Caki2 (cell line): ENCODE data around the gene ARAF. TPM values are rescaled to one million over a fixed set of nuclear protein-coding genes. Genes with fewer than 3 reads are reported as not detected.
"Not testable (repeated sequence)": the region's sequence is repeated elsewhere in the genome, so short reads cannot be mapped to it uniquely, and the experiment has no call there.

ENCODE experiments used
- DNase-seq: peaks from one replicate; pipeline ENCODE4 v3.0.0-alpha.2; 2015; ENCODE audit warnings: low read depth
- in situ Hi-C: cut with HindIII; loops from 2 replicates; pipeline ENCODE4 v1.10.0; 2016; ENCODE audit warnings: low sequenced_read_pairs, low pct_unique_long_range_greater_than_20kb, mixed read lengths
- total RNA-seq: library from RNA; depleted of rRNA; stranded (reverse); fragments of >200 nt; shearing (Covaris generic); gene quantifications from 2 replicates; pipeline ENCODE4 v1.2.3, GENCODE V29; 2014; ENCODE audit warnings: low replicate concordance; rRNA removed

Gene ARAF
- total RNA-seq: 16.4 and 19.2 TPM in 2 replicates

DNA sequence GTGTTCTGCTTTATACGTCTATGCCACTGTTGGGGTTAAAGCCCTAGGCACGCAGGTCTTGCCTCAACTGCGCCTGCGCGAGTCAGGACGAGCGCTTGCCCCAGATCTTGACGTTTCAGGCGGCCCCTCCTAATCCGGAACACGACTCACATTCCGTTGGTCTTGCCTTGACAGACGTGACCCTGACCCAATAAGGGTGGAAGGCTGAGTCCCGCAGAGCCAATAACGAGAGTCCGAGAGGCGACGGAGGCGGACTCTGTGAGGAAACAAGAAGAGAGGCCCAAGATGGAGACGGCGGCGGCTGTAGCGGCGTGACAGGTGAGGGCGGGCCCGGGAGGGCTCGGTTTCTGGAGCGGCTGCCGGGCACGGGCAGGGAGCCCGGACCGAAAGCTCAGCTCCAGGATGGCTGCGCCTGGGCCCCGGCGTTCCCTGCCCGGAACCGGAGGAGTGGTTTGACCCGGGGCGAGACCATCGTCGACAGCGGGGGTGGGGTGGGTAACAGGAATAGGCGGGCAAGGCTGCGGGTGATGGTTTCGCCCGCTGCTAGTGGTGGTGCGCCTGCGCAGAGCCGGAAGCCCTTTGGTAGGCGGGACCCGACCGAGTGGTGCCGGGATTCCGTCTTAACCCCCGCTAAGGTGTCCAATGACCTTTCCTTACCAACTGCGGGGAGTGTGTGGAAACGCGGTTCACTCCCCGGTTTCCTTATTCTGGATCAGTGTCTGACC is at the start of gene ARAF:
Gene ARAF, plus strand, starts transcription at position 272 of the 725 bp plus-strand sequence. CDS start 1,763 bp downstream, outside the sequence.
- DNase-seq: peak; percentile 95
- in situ Hi-C loops: no loop called here

DNA sequence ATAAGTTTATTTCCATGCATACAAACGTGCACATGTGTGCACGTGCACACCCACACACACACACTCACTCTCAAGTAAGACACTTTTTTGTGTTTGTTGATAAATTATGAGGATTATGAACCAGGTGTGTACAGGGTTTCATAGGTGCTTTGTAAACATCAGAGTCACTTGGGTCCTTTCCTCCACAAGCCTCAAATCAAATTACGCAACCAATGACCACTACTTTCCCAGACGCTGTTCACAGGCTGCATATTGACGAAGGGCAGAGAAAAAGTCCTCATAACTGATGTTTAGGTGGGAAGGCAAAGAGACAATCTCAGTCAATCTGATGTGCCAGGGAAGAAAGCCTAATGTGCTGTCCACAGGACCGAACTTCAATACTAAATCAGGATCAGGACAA is 48.6 kb upstream of the ARAF start:
- DNase-seq, in situ Hi-C loops: not testable (repeated sequence)

DNA sequence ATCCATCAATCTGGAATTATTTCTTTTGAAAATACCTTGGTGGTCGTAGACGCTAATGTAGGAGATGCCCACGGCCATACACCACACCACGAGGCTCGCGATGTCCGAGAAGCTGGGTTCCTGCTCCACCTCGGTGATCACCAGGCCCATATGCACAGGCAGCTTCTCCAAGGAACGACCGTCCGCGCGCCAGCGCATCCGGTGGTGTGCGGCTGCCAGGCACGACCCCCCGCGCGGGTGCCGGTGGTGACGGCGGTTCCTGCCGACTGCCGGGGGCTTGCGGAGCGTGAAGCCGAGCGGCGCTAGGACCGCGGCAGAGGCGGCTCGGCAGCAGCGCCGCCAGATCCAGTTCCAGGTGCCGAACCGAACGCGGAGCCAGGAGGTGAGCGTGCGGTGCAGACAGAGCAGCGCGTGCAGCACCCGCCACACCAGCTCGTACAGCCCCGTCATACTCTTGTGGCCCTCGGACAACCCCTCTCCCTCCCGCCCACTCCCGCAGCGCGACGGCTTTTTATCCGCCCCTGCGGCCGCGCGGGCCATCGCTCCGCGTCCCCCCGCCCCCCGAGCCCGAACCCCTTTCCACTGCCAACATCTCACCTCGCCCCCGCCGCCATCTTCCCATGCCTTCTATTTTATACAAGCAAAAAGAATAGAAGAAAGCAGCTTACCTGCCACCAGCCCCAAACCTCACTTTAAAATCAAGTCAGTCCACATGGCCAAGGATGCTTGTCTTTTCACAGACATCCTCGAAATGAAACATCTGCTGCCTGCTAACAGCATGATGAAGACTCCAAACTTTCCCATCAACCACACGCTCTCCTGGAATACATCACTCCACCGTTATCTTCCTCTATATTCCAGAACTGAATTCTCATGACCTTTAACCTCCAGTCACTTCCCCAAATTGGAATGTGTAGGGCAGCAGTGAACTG is 47.7 kb upstream of the ARAF start:
- DNase-seq, in situ Hi-C loops: not testable (repeated sequence)

DNA sequence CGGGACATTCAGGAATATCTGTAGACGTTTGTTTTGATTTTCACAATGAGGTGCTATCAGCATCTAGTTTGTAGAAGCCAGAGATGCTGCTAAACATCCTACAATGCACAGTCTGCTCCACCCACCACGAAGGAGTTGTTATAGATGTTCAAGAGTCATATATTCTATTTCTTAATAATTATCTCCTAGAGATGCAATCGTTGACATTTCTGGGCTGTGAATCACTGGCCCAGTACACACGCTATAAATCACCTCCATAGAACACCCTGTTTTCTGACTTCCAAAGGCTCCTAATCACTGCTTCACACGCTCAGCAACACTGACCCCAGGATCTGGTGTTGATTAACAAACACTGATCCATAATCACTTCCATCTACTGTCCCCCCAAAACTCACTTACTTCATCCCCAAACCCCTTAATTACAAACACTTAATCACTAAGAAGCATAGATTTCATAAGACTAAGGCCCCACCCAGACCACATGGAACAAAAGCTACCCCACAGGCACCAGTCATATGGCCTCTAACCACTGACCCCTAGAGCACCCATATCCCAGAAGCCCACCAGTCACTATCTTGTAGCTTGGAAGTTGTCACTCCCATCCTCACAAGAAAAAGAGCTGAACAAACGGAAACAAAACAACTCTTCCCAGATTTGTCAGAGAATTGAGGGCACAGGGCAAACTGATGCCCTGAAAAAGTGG is 46.3 kb upstream of the ARAF start:
- in situ Hi-C loops: no loop called here
- peak; percentile 19 for DNase-seq

DNA sequence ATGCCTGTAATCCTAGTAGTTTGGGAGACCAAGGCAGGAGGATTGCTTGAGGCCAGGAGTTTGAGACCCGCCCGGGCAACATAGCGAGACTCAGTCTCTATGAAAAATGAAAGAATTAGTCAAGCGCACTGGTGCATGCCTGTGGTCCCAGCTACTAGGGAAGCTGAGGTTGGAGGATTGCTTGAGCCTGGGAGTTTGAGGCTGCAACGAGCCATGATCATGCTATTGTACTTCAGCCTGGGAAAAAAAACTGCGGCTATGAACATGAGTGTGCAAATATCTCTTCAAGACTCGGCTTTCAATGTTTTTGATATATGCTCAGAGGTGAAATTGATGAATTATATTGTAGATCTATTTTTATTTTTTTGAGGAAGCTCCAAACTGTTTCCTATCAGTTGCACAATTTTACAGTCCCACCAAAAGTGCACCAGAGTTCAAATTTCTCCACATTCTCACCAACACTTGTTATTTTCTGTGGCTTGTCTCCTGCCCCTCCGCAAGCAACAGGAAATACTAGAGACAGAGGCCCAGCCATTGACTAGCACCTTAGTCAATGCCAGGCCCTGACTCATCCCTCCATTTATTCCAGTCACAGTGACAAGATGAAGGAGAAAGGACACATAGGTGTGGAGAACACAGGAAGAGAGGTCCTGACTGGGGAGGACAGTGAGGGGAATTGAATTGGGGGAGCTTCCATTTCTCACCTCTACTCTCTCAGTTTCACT is 44.9 kb upstream of the ARAF start:
- DNase-seq: peak; percentile 54
- in situ Hi-C loops: no loop called here

DNA sequence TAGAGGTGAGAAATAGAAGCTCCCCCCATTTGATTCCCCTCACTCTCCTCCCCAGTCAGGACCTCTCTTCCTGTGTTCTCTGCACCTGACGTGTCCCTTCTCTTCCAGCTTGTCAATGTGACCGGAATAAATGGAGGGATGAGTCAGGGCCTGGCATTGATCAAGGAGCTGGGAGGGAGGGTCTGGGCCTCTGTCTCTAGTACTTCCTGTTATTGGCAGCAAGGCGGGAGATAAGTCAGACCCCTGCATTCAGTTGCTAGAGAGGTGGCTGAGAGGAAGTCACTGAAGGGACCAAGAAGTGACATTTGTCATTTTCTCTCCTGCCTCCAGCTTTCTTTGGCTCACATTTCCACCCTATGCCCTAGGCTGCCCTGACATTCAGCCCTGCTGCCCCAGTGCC is 42.9 kb upstream of the ARAF start:
- in situ Hi-C loops: no loop called here
- no peak for DNase-seq

DNA sequence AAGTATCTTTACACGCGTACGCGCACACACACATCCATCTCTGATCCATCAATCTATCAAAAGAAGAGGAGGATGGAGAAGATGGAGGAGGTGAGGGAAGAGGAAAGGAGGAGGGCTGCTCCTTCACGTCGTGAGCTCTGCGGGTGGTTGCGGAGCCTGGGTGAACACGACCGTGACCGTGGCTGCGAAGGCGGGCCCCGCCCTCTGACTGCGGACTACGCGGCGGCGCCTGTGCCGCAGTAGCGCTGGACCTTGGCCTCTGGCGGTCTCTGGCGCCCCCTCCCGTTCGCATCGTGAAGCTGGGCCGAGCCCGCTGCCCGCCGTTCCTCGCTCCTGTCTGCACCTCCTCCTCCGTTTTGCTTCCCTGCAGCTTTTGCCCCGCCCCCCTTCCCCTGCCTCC is 37.7 kb upstream of the ARAF start:
- in situ Hi-C loops: no loop called here
- peak; percentile 71 for DNase-seq

DNA sequence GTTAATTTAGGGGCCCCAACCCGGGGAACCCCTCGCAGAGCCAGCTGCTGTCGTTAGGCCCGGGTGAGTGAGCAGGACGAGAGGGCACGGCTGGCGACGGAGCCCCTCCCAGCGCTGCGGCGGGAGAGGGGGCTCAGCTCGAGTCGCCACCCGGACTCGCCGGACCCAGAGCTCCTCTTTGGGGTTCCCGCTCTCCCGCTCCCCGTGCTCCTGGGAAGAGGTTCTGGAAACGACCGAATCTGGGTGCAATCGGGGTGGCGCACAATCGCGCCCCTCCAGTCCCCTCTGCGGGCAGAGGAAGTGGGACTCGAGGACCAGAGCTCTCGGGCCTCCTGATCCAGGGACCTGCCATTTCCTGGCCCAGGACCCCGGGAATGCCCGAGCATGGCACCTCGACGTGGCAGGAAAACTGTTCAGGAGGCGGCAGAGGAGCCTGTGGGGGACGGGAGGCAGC is 37.3 kb upstream of the ARAF start:
- DNase-seq: no peak
- in situ Hi-C loops: no loop called here

DNA sequence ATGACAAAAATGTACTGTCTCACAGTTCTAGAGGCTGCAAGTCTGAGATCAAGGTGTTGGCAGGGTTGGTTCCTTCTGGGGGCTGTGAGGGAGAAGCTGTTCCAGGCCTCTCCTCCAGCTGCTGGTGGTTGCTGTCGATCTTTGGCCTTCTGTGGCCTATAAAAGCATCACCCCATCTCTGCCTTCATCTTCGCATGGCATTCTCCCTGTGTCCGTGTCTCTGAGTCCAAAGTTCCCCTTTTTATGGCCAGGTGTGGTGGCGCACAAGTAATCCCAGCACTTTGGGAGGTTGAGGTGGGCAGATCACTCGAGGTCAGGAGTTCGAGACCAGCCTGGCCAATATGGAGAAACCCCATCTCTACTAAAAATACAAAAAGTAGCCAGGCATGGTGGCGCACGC is 31.5 kb upstream of the ARAF start:
- in situ Hi-C loops: no loop called here
- DNase-seq: no peak

DNA sequence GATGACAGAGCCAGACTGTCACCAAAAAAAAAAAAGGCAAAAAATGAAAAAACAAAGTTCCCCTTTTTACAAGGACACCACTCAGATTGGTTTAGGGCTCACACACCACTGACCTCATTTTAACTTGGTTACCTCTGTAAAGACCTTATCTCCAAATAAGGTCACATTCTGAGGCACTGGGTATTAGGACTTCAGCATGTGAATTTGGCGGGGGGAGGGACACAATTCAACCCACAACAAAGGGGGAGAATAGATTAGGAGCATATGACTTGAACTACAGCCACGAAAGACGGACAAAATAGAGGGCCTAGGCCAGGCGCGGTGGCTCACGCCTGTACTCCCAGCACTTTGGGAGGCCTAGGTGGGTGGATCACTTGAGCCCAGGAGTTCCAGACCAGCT is 31.0 kb upstream of the ARAF start:
- no peak for DNase-seq
- in situ Hi-C loops: no loop called here

DNA sequence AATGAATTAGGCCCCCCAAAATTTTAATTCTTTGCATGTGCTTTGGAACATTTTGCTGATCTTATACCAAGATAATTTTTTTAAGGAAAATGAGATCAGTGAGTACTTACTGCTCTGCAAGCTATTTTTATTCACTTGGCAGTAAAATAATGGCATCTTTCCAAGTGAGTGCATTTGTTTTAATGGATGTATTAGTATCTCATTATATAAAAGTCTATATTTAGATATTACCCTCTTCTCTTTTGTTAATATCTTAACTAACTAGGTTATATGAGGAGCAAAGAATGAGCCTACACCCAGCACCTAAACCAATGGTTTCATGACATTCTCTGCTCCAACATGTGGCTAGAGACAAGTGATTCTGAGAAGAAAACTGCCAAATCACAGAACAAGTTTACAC is 21.1 kb upstream of the ARAF start:
- no peak for DNase-seq
- in situ Hi-C loops: no loop called here

DNA sequence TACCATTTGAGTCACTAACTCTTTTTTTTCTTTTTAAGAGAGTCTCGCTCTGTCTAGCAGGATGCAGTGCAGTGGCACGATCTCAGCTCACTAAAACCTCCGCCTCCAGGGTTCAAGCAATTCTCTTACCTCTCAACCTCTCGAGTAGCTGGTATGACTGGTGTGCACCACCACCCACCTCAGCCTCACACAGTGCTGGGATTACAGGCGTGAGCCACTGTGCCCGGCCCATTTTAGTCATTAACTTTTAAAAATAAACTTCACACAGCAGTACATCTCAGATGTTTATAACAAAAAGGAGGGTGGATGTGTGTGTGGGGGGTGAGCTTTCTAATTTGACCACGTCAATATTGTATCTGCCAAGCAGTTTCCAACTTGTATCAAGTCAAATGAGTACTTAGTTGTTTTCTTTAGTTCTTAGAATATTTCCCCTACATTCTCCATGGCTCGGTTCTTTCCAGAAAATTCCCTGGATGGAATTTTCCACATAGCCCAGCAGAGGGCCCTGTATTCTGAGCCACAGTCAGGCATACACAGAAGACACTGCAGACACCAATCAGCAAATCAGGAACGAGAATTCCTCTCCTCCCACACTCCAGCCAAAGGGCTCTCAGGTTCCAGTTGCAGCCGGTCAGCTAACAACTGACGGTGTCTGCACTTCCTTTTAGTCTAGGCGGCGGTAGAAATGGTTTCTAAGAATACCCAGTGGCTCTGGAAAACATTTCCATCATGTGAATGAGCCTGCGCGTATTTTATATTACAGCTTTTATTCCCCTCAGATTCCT is 20.1 kb upstream of the ARAF start:
- DNase-seq: peak; percentile 83
- in situ Hi-C loops: no loop called here

DNA sequence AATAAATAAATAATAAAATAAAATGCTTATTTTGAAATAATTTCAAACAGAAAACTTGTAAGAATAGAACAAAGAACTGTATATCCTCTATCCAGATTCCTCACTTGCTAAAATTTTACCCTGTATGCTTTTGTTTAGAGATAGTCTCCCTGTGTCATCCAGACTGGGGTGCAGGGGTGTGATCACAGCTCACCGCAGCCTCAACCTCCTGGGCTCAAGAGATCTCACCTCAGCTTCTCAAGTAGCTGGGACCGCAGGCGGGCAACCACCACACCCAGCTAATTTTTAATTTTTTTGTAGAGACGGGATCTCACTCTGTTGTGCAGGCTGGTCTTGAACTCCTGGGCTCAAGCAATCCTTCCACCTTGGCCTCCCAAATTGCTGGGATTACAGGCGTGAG is 17.5 kb upstream of the ARAF start:
- no peak for DNase-seq
- in situ Hi-C loops: no loop called here

DNA sequence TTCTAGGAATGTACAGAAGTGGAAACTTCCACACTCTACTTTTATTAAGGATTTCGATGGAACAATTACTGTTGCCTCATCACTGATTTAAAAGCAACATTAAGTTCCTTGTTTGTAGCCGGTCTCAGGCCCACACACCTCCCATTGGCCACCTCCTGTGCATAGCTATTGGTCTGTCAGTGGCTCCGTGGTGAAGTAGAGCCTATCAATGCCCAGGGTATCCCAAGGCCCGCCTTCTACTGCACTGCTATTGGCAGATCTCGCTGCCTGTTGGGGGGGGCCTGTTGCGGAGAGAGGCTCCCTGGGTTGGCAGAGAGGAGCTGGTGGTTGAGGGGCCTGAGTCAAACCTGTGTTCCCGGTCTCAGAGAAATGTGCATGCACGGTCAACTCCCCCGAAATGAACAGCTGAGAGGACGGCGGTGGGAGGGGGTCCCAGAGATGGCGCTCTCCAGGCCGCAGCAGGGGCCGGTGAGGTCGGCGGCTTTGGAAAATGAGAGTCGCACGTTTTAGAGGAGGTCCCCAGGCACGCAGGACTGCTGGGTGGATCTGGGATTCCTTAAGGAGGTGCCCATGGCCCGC is 4.9 kb upstream of the ARAF start:
- in situ Hi-C loops: no loop called here

DNA sequence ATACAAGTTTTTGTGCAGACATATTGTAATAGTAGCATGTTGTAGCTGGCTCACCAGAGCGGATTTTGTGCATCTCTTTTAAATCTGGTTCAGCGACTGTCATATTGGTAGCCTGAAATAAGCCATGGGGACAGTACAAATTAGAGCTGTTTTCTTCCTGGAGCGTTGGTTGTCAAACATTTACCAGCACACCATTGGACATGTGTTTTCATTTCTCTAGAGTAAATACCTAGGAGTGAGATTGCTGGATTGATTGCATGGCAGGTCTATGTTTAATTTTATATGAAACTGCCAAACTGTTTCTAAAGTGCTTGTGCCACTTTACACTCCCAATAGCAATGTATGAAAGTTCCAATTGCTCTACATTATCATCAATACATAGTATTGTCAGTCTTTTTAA is 2.6 kb upstream of the ARAF start:
- in situ Hi-C loops: no loop called here
- peak; percentile 23 for DNase-seq

More for the DNA sequence above, 4.9 kb upstream of the ARAF start:
- DNase-seq: peak; percentile 90

DNA sequence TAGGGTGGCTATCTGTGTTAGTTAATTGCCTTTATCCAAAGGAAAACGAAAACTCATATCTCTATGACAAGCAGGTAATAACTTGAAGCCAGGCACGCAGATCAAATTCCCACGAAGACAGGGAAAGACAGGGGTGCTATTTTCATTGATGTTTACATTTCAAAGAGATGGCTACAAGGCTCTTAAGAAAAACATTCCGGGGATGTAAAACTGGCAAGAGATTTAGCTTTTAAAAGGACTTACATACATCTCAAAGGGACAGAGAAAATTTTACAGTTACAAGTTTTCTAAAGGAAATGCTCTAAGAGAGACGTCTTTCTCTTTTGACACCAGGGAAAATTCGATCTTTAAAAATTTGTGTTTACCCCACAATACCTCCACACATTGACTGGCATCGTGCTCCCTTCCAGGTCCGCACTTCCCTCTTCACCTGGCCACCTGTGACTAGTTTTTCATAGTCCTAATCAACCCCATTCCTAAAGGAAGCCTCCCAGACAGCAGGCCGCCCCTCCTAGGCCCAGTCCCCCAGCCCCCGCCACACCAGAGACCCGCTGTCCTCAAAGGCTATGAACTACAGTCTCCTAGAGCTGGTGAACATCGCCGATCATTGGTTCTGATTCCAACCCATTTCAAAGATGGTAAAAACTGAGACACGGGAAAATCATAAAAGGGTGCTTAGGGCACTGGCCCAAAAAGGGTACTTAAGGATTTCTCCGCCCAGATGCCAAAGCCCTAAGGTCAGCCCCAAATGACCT is 649 bp upstream of the ARAF start:
- peak; percentile 7 for DNase-seq
- in situ Hi-C loops: no loop called here
